MM.1S (cell line): ENCODE results near the gene TMEM187.

ENCODE experiments used
- EZH2 ChIP-seq: fragments of 300-600 bp; sonication (generic); optimal IDR thresholded peaks from 2 replicates; pipeline ENCODE3; 2017; ENCODE audit warnings: low read depth, mild to moderate bottlenecking, antibody characterized with exemption, low read length, mixed read lengths
- TF ChIP-seq, protein P1 (sequence below): fragments of 300-600 bp; sonication (generic); IDR thresholded peaks from 2 replicates; pipeline ENCODE4 v1.5.1; 2016; ENCODE audit warnings: antibody characterized with exemption, low read length, mixed read lengths

DNA sequence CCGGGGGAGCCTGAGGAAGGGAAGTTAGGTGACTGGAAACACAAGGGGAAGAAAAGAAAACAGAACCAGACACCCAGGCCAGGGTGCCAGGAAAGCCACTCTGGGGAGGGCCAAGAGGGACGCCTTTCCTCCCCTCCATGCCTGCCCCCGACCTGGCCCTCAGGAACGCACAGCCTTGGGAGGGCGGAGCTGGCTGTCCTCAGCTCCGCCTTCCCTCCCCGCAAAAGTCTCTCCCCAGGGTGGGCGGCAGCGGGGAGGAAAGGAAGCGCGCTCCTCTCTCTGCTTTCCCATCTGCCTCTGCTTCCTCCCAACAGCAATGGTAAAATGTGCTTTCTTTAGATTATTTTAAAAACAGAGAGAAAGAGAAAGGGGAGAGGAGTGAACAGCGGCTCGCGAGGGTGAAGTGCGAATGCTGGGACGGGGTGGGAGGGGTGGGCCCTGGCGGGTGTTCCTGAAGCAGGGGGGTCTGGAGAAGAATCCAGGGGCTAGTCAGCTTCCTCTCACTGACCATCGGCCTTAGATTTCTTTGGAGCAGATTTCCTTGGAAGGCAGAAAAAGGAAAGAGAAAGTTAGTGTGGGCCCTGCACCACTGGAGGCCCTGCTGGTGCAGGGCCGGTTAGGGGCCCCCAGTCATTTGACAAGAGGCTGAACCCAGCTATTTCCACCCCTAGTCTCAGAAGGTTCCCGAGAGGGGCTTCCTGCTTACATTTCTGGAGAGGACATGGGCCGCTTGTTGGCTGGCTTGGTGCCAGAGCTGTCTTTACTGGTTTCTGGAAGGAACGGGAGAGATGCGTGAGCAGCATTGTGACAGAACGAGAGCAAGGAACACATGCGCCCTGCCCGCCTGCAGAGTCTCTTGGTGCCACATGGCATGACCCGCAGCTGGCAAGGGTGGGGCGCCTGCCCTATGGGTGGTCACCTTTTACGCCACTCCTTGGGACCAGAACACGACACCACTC is 23.4 kb upstream of the TMEM187 start:
- TF ChIP-seq, protein P1, sequence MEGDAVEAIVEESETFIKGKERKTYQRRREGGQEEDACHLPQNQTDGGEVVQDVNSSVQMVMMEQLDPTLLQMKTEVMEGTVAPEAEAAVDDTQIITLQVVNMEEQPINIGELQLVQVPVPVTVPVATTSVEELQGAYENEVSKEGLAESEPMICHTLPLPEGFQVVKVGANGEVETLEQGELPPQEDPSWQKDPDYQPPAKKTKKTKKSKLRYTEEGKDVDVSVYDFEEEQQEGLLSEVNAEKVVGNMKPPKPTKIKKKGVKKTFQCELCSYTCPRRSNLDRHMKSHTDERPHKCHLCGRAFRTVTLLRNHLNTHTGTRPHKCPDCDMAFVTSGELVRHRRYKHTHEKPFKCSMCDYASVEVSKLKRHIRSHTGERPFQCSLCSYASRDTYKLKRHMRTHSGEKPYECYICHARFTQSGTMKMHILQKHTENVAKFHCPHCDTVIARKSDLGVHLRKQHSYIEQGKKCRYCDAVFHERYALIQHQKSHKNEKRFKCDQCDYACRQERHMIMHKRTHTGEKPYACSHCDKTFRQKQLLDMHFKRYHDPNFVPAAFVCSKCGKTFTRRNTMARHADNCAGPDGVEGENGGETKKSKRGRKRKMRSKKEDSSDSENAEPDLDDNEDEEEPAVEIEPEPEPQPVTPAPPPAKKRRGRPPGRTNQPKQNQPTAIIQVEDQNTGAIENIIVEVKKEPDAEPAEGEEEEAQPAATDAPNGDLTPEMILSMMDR: no peak
- TF ChIP-seq EZH2: no peak
